GM18870 (cell line): Measurements from ENCODE around the gene MYBPHL.

Source experiments
- ATAC-seq: cut with Tn5 transposase; IDR thresholded peaks from one replicate; pipeline ENCODE4 v1.9.1; 2021; ENCODE audit warnings: moderate library complexity; ENCODE audit not compliant: unreplicated experiment

MYBPHL gene

GRCh38 chr1:109253803-109254620 lies 52.8 kb downstream of the MYBPHL start:
- no peak for ATAC-seq

GRCh38 chr1:109252893-109253802 lies 53.7 kb downstream of the MYBPHL start:
- no peak for ATAC-seq

DNA sequence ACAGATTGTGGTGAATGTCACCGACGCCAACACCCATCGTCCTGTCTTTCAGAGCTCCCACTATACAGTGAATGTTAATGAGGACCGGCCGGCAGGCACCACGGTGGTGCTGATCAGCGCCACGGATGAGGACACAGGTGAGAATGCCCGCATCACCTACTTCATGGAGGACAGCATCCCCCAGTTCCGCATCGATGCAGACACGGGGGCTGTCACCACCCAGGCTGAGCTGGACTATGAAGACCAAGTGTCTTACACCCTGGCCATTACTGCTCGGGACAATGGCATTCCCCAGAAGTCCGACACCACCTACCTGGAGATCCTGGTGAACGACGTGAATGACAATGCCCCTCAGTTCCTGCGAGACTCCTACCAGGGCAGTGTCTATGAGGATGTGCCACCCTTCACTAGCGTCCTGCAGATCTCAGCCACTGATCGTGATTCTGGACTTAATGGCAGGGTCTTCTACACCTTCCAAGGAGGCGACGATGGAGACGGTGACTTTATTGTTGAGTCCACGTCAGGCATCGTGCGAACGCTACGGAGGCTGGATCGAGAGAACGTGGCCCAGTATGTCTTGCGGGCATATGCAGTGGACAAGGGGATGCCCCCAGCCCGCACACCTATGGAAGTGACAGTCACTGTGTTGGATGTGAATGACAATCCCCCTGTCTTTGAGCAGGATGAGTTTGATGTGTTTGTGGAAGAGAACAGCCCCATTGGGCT lies 54.5 kb downstream of the MYBPHL start:
- ATAC-seq: no peak

- ATAC-seq: no peak
These were observed 55.3 kb downstream of the MYBPHL start for GRCh38 chr1:109251277-109252166.

GRCh38 chr1:109250454-109251276 lies 56.1 kb downstream of the MYBPHL start:
- ATAC-seq: no peak

- no peak for ATAC-seq
These were observed 57.0 kb downstream of the MYBPHL start for GRCh38 chr1:109249654-109250401.

- ATAC-seq: no peak
These were observed 57.8 kb downstream of the MYBPHL start, which contains the start of gene CELSR2 for GRCh38 chr1:109248797-109249629. Gene CELSR2, plus strand, starts transcription at chr1:109249539. Its CDS starts 541 bp downstream, at chr1:109250080.

GRCh38 chr1:109248444-109248796 lies 58.4 kb downstream of the MYBPHL start:
- ATAC-seq: no peak

DNA sequence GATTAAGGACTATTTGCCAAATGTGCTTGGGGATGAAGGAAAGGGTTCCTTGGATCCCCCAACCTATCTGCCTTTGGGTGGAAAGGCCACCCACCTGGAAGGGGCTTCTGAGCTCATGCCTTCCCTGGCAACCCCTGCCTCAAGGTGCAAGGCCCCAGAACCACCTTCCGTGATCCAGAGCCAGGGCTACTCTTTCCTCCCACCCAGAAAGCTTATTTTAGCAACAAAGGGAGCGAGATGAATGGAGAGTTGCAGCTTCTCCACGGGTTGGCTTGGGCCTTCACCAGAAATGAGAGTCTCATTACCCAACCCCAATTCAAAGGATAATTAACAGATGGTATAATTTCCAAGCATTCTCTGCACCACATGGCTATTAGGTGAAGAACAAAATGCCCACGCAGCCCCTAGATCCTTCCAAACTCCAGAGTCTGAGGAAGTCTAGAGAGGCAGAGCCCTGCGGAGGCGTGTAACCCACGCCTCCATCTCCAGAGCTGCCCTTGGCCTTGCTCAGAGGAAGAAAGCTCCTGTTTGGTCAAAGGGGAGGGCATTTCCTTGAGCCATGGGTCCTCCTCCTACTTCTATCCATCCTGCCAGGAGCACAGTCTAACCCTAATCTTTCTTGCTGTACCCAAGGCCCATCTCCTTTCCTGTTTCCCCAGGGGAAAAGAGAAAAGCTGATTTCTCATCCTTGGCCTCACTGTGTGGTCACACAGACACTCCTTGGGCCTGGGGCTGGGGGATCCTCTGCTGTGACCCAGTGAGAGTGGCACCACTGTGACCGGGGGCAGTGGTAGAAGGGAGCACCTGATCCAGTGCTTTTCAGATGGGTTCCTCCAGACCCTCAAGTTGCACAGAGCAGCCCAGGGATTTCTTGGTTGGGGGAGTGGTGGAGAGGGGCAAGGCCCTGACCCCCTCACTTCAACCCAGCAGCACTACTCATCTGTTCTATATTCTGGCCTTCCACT lies 59.1 kb downstream of the MYBPHL start:
- no peak for ATAC-seq

- ATAC-seq: no peak
These were observed 60.7 kb downstream of the MYBPHL start for GRCh38 chr1:109246141-109246551.

- no peak for ATAC-seq
These were observed 62.8 kb downstream of the MYBPHL start for GRCh38 chr1:109243860-109244552.

GRCh38 chr1:109243221-109243620 lies 63.6 kb downstream of the MYBPHL start:
- ATAC-seq: no peak

- no peak for ATAC-seq
These were observed 64.4 kb downstream of the MYBPHL start for GRCh38 chr1:109242387-109242786.
